Mesenteric fat pad (tissue), 1 donor: Measurements from ENCODE around the gene ARHGEF28. TPM values are rescaled to one million over a fixed set of nuclear protein-coding genes. Genes with fewer than 3 reads are reported as not detected.

Experiments used
- DNase-seq: peaks from one replicate; pipeline ENCODE4 v3.0.0-alpha.2; 2020; ENCODE audit warnings: low spot score
- total RNA-seq: library from RNA; stranded (reverse); fragmentation: NEBNext Ultra II Directional; extraction: Animal tissue kit (Norgen Biotek cat#: 25700); gene quantifications from one replicate; pipeline ENCODE4 v1.2.1, GENCODE V29; 2021
- donor health status: DM: yes; HTN: yes; CAD: no.

ARHGEF28 gene
- total RNA-seq, 1 donor from 2014 or later, result 9.4 TPM

DNA sequence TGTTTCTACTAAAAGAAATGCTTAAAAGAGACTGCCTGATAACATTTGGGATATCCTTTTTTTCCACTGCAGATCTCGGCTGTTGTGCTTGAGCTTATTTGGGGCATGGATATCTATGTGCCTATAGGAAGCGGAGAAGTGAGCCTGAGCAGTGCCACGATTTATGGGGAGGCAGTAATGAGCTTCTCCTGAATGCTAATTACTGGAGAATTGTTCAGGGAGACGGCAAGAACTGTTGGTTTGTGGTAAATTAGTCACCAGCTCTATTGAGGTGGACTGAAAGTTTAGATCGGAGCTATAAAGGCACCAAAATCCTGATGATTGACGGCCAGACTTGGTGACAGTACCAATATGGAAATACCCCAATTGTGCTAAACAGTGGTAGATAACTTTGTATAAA is 186.5 kb downstream of the ARHGEF28 start:
- DNase-seq, result no peak

DNA sequence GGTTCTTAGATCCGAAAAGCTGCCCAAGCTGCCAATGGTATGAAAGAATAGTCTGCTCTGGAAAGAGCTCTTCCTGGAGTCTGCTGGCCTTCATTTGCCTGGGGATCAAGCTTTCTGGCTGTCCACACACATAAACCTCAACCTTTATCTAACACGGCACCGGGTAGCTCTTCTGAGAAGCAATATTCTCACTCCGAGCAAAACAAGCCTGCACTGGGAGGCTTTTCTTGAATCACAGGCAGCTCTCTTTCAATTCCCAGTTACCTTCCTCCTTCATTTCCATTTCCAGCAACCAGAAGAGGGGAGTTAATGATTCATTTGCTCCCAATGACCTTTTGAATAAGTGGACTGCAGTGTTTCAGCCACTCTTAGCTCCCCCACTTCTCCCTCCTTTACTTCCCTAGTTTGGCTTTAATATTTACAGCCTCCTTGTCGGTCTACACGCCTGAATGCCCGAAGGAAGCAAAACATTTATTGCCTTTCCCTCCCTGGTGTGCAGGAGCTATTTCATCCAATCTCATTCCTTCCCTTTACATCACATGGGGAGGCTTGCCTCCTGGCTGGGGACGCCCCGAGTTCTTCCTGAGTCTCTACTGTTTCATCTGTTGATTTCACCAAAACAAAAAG is 187.1 kb downstream of the ARHGEF28 start:
- no peak for DNase-seq

DNA sequence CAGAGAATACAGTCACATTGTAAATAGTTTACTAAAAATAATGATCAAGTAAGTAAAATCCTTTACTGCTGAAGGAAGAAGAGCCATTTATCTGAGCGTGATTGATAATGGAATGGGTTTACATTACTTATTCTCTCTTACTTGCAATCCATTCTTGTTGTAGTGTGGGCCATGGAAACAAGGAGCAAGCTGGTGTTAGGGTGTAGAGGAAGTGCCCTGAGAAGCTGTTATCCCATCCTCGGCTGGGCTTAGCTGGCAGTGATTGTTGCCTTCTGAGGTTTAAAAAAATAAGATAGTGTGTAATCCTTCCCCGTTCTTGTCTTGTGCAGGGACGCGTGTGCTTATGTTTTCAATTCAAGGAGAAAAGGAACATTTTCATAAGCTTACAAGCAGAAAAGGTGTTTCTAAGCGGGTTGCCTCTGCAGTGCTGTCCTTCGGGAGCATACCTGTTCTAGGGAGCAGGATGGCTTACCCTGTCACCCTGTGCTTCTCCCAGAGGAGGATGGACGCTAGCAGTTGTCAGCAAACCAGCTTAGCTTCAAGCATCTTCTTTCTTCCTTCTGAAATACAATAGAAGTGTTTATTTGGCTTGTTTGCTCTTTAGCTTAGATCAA is 188.3 kb downstream of the ARHGEF28 start:
- DNase-seq, result no peak

DNA sequence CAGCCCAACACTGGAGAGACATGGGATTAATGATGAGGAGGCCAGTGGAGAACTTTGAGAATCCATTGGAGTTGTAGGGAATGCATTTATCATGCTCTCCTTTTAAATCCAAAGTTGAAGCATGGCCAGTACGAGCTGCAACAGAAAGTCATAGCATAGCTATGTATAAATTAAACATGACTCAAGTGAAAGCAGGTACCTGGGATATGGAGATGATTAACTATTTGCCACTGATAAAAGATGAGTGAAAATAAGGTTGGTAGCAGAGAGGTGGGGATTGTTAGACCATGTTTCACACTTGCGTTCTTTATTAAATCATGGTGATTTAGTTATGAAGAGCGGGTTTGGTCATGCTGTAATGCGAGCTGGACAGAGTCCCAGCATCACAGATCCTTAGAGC is 189.6 kb downstream of the ARHGEF28 start:
- DNase-seq, result no peak

DNA sequence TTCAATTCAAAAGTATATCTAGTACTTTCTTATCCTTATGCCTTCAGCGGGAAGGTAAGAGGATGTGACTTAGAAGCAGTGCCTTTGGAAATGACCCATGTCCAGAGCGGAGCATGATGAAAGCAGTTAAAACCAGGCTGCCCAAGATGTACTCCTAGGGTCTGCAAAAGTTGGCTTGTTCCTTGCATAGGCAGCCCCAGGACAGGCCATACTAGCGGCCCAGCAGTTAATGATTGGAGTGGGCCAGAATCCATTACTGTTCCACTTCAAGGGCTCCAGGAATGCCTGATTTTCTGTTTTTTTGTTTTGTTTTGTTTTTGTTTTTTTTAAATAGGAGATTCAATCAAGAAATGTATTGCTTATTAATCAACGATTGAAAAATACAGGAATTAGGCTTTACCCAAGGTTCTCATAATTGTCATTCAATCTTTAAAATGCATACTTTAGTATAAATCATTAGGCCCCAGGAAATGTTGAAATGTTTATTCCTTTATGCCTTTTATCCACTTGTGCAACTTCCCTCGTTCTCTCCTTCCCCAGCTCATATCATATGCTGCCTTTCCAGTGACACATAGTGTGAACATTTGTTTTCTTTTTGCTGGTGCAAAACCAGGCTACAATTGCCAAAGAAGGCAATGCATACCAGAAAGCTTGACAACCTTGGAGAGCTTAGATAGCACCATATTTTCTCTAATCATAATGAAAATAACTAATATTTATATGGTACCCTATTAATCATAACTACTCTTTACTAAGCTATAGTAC is 190.8 kb downstream of the ARHGEF28 start:
- DNase-seq, result no peak

DNA sequence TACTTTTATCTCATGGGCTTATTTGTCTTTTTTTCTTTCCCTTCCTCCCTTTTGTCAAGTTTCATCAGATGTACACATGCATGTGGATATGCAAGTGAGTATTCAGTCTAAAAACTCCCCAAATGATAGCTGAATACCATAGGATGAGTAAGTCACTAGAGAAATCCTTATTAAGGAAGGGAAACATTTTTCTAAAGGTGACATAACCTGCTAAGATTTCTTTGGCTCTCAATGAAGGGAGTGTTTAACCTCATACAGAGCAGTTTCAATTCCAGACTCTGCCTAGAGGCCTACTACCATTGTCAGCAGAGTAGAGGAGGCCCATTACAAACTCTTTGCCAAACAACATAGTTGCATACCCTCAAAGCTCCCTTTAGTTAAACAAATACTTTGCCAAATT is 192.4 kb downstream of the ARHGEF28 start:
- DNase-seq, result no peak

DNA sequence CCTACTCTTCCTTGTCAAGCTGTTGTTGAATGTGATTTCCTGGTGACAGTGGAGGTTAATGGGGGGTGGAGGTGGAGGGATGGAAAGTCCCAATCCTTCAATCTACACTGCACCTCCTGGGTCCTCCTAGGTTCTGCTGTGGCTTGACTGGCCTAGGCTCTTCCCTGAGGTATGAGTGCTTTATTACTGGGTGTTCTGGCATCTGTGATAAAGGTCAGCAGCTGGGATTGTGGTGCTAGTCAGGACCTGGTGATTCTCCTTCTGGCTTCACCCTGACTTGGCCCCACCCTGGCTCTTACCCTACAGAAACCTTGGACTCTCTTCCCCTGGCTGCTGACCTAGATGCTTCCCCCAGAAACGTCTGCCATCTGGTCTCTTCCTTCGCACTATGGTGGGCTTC is 194.3 kb downstream of the ARHGEF28 start:
- no peak for DNase-seq

DNA sequence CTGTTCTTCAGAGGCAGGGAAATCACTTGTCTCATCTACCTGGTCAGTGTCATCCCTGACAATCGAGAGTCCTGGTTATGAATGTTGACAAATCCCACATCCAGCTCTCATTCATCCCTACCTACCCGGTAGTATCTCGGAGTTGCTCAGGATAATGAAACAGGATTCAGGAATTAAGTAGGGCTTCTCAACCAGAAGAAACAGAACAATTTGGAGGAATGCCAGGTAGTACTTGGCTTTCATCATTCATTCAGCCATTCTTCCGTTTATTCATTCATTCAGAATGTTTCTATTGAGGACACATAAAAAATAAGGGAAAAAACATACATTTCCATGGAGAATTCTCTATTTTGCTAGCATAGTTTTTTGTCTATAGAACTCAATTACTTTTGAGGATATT is 195.0 kb downstream of the ARHGEF28 start:
- DNase-seq, result no peak

DNA sequence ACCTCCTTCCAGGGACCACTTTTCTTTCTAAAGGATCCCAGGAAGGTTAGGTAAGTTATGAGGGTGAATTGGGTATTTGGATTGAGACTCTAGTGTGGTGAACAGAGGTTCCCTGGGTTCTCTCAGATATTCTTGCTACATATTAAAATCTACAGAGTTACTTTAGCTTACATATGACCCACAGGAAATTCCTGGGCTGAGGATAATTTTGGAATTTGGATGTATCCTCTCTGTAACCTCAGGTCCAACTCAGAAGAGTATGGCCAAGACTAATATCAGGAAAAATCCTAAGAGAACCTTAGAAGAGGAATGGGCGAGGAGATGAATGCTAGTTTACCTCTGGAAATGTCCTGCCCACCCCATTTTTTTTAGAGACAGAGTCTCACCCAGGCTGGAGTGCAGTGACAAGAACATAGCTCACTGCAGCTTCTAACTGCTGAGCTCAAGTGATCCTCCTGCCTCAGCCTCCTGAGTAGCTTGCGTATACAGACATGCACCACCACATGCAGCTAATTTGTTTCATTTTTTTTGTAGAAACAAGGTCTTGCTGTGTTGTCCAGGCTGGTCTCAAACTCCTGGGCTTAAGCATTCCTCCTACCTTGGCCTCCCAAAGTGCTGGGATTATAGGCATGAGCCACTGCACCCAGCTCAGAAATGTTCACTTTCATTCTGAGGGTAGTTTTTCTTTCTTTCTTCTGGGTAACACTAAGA is 196.4 kb downstream of the ARHGEF28 start:
- DNase-seq, result no peak

DNA sequence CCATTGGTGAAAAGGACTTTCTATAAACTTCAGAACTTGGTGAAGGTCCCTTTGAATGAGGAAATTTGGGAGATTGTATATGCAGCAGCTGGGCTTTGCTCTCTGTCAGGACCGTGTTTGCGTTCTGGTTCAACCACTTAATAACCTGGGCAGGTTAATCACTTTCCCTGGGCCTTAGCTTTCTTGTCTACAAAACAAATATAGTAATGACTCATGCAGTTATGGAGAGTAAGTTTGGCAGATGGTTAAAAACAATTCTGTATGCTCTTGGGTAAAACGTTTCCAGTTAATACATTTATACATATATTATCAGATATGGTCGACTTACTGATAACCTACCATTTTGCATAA is 197.0 kb downstream of the ARHGEF28 start:
- DNase-seq, result no peak

DNA sequence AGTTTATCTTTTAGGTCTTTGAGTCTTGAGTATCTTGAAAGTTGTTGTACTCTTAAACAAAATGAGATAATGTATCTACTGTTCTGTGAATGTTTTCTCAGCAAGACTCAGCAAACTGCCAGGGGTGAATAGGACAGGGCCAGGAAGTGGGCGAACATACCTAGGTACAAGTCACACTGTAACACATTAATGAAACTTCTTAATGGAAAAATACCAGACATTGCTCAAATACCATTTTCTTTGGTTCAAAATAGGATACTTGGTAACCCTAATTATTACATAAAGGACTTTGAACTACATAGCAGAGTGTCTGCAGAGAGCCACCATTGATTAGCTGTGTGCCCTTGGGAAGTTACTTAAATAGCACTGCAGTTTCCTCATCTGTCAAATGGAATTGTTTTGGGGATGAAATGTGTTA is 197.5 kb downstream of the ARHGEF28 start:
- no peak for DNase-seq

DNA sequence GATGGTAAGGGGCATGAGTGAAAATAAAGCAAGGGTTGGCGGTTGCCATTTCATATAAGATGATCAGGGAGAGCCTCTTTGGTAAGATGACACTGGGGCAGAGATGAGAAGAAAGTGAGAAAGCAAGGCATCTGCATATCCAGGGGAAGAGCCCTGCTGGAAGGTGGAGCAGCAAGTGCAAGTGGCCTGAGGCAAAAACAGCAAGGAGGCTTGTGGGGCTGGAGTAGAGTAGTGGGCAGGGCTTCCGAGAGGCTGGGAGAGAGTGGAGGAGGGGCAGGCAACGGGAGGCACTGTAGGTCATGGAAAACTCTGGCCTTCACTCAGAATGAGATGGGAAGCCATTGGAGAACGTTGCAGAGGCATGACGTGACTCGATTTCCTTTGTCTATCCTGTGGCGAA is 199.2 kb downstream of the ARHGEF28 start:
- no peak for DNase-seq

DNA sequence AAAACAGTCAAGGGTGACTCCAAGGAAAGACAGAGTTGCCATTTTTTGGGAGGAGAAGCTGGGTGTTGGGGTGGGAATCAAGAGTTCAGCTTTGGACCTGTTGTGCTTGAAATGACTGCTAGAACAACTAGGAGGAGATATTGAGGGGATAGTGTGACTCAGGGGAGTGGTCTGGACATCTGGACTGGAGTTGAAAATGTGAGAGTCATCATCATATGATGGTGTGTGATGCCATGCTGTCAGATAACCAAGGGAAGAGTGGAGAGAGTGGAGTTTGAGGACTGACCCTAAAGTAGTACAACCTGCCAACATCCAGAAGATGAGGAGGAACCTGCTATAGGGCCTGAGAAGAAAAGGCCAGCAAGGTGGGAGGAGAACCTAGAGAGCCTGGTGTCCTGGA is 199.7 kb downstream of the ARHGEF28 start:
- DNase-seq, result no peak

DNA sequence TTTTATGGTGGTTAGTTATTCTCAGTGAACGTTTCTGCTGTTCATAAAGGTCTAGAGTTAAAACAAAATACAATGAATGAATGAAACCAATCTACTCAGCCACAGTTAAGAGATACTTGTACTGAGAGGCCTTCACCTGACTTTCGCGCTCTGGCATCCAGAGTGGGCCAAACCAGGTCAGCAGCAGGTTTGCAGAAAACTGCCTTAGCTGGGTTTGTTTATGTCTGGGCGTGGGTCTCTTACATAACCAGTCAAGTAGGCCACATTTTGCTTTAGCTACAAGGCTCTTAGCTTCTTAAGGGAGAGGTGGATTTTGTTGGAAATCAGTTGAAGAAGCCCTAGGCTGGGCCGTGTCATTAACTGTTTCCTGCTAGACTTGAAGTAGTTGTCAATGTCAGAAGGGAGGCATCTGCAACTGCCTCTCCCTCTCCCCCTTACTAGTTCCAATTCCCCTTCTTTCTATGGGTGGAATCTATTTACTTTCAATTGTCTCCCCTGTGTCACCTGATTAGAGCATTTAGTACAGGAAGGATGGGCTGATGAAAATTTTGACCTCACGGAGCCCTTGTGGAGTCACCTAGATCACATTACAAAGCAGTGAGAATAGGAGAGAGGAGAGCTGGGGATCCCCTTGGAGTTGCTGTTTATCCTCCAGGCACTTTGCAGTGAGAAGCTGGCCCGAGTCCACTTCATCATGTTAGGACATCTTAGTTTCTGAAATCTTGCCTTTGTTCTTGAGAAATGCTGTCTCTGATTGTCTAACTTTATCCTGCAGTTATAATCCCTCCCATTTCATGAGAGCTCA is 200.5 kb downstream of the ARHGEF28 start:
- DNase-seq, result no peak

DNA sequence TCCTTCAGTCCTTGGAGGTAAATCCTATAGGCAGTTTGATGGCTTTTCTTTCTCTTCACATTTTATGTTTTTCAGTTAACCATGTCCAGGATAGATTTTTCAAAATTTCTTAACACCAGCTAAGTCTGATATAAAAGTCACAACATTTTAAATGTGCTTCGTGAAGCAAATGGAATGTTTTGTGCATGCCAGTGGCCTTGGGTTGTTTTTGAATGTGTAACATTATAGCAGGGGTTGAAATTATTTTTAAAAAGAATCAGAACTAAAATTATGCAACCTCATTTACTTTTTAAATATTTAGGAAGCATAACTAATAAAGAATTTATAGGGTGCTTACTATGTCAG is 201.1 kb downstream of the ARHGEF28 start:
- DNase-seq, result no peak

DNA sequence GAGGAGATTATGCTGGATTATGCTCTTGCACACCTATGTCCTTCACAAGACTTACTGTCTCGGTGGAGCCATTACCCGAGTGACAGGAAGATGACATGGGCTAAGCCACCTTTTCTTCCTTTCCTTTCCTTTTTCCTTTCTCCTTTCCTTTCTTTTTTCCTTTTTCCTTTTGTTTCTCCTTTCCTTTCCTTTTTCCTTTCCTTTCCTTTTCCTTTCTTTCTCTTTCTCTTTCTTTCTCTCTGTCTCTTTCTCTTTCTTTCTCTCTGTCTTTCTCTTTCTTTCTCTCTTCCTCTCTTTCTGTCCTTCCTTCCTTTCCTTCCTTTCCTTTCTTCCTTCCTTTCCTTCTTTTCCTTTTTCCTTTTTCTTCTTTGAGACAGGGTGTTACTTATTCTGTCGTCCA is 202.5 kb downstream of the ARHGEF28 start:
- no peak for DNase-seq

DNA sequence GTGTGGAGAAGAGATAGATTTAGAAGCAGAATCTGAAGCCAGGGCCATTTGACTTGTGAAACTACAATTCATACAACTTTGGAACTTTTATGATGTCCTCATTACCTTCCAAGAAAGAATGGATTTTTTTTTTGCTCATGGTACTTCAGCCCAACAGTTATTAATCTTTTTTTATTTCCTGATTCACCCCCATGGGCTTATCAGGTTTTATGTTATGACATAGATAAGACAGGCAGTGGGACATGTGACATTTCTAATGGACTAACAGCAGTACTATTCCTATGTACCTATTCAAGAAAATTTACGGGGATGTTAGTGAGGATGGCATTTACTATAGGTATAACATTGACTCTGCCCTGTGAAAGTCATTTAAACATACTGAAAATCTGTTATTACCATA is 204.7 kb downstream of the ARHGEF28 start:
- DNase-seq, result no peak

DNA sequence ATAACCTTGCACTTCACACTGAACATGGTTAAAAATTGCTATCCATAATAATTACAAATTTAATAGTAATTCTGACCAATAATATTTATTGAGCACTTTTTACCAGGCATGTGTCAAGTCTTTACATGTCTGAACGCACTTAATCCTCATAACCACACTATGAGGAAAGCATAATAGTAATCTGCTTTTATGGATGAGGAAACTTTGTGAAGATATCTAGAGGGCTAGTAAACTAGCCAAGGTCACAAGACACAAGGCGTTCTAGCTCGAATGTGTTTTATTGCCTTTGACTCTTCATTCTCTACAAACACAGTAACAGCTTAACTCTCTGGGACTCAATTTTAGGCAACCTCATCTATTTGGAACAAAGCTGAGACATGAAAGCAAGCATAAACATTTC is 205.1 kb downstream of the ARHGEF28 start:
- no peak for DNase-seq

DNA sequence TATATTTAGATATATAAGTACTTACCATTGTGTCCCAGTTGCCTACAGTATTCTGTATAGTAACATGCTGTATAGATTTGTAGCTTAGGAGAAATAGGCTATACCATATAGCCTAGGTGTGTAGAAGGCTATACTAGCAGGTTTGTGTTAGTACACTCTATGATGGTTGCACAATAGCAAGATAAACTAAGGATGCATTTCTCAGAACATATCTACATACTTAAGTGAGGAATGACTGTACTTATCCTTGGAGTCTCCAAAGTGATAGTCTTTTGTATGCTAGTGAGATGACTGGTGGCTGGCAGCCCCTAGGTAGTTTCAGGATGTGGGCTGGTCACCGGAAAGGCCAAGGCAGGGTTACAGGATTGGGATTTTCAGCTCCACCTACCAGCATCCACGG is 208.7 kb downstream of the ARHGEF28 start:
- no peak for DNase-seq

DNA sequence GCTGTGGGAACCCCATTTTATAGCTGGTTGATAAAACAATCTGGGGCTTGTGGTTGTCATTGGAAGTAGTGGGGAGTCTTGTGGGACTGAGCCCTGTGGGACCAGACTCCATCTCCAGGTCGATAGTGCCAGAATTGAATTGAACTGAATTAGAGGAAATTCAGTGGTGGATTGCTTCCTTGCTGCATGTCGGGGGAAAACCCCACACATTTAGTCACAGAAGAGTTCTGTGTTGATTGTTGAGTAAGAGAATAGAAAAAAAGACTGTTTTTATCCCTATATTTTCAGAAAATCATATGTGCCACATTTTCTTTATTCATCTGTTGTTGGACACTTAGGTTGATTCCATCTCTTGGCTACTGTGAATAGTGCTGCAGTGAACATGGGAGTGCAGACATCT is 209.7 kb downstream of the ARHGEF28 start:
- DNase-seq, result no peak

DNA sequence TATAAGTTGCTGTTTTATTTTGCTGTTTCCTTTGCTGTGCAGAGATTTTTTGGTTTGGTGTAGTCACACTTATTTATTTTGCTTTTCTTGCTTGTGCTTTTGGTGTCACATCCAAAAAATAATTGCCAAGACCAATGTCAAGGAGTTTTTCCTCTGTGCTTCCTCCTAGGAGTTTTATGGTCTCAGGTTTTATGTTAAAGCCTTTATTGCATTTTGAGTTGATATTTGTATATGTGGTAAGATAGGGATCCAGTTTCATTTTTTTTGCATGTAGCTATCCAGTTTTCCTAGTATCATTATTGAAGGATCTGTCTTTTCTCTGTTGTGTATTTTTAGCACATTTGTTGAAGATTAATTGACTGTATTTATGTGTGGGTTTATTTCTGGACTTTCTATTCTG is 210.6 kb downstream of the ARHGEF28 start:
- no peak for DNase-seq

DNA sequence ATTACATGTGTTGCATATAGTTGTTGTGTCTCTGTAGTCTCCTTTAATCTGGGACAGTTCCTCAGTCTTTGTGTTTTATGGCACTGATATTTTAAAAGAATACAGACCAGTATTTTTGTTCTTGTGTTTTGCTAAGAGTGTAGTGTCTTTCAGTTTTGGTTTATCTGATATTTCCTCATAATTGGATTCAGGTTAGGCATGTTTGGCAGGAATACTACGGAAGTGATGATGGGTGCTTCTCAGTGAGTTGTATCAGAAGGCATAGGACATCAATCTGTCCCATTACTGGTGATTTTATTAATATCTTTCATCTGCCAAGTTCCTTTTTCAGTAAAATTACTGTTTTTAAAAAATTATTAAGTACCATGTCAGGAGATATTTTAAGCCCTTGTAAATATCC is 212.9 kb downstream of the ARHGEF28 start:
- DNase-seq, result no peak
